Measurements from ENCODE around the gene SH3BP5L.

SH3BP5L gene

DNA sequence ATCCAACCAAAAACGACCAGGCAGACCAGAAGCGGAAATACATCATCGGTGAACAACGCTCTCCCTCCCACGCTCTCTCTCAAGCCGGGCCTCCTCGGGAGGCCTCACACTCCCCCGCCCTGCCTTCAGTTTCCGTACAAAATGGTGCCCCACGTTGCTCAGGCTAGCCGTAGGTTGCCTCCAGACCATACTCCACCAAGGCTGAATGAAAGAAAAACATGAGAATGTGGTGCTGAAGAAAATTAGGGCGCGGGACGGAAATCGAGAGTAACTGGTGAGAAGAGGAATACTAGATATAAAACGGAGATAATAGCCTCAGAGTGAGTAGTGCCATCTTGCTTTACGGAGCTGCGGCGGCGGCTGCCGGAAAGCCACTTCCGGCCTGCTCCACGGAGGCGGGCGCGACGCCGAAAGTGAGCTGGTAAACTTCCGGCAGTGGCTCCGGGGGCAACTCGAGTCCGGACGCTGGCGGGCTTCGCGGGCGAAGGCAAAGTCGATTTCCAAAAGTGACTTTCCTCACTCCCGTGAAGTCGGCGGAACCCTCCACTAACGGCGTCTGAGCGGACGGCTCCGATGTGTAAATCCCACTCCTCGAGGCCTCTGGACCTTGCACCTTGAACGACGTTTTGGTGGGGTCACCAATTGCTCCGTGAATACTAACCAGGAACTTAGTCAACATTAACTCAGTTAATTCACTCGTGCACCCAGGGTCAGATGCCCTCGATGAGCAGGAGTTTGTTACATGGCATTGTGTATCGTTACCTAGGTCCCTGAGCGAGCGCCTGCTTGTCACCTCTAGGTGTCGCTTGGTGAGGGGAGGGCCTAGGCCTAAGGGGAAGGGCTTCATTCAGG is at the start of gene SH3BP5L:
SH3BP5L (minus strand) TSS at position 7 of the 852 bp plus-strand sequence. CDS start 980 bp downstream, outside the sequence.
- peak; percentile 64 for TF ChIP-seq CTCF (IDR thresholded peaks at IDR 0.05; ENCODE audit: control extremely low read depth, extremely low read depth, low read depth, missing control alignments)
- ChIA-PET CTCF (interaction anchor here (0.8 to 7.3 kb wide), 10 partner anchors 9 to 208 kb away, joined by 3 to 78 read pairs (median 5); partner anchors contain the start of genes ZNF672 and ZNF692), POLR2A (interaction anchor here (0.6 to 2.0 kb wide), 3 partner anchors 11 to 47 kb away, joined by 3 to 19 read pairs (median 4); partner anchors contain the start of genes ZNF672 and ZNF692)
- DNase-seq (ENCODE audit: extremely low spot score): peak; percentile 95

GRCh38 chr1:248873993-248874533 is 48.3 kb upstream of the SH3BP5L start:
- CTCF ChIA-PET: interaction anchor here (1.3 to 1.9 kb wide), 6 partner anchors 12 to 48 kb away, joined by 3 to 10 read pairs (median 6); partner anchors contain the start of genes SH3BP5L and ZNF692
- no peak for TF ChIP-seq CTCF (IDR thresholded peaks at IDR 0.05; ENCODE audit: control extremely low read depth, extremely low read depth, low read depth, missing control alignments)
- POLR2A ChIA-PET: interaction anchor here (1.0 to 2.7 kb wide), 3 partner anchors 15 to 48 kb away, joined by 4 to 9 read pairs (median 8); partner anchors contain the start of genes SH3BP5L, ZNF672 and ZNF692
- peak; percentile 60 for DNase-seq (ENCODE audit: extremely low spot score)

DNA sequence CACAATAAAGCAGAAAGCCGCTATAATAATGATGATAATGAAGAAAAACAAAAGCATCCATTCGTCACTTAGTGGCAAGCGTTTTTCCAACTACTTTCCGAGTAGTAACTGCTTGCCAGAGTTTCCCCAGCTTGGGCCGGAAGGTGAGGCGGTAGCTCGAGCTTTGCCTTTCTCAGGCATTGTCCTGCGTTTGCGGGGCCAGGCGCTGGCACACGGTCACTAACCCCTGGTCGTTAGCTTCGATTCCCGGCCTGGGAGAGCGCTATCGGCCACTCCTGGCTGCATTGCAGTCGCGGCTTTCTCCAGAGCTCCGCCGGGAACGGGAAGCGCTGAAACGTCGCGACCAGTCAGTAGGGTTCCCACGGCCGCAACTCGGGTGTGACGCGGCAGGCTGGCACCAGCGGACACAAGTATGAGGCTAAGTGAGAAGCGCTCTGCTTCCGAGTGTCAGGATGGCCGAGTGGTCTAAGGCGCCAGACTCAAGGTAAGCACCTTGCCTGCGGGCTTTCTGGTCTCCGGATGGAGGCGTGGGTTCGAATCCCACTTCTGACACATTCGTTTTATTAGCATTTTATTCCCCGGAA is 47.8 kb upstream of the SH3BP5L start:
- peak; percentile 84 for DNase-seq (ENCODE audit: extremely low spot score)
- CTCF ChIA-PET: interaction anchor here (0.7 to 1.9 kb wide), 7 partner anchors 12 to 47 kb away, joined by 3 to 10 read pairs (median 5); partner anchors contain the start of genes SH3BP5L and ZNF692
- TF ChIP-seq CTCF (IDR thresholded peaks at IDR 0.05; ENCODE audit: control extremely low read depth, extremely low read depth, low read depth, missing control alignments): no peak
- POLR2A ChIA-PET: interaction anchor here (0.8 to 2.7 kb wide), 4 partner anchors 14 to 47 kb away, joined by 4 to 9 read pairs (median 6); partner anchors contain the start of genes SH3BP5L, ZNF672 and ZNF692

DNA sequence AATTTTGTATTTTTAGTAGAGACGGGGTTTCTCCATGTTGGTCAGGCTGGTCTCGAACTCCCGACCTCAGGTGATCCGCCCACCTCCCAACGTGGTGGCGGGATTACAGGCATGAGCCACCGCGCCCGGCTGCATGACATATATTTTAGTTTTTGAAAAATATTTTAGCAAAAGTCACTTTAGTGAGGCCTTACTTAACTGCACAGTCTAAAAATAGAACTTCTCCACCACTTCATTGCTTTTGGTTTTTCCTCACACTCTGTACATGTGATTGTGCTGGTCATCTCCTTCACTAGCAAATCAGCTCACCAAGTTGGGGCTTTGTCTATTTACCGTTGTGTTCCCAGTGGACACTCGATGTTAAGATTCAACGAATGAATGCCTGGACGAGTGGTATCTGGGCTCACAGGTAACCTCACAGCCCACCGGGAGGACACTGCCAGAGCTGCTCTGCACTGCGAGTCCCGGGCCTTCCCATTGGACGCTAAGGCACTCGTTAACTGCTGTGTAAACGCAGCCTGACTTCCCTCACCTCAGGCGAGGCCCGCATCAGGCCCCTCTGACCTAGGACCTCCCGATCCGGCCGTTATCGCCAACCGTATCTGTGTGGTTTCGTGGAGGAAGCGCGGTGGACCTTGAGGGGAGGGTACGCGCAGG is 47.2 kb upstream of the SH3BP5L start:
- CTCF ChIA-PET: interaction anchor here (0.7 to 1.9 kb wide), 7 partner anchors 11 to 46 kb away, joined by 3 to 10 read pairs (median 5); partner anchors contain the start of genes SH3BP5L and ZNF692
- POLR2A ChIA-PET: interaction anchor here (0.8 to 2.7 kb wide), 4 partner anchors 14 to 47 kb away, joined by 4 to 9 read pairs (median 6); partner anchors contain the start of genes SH3BP5L, ZNF672 and ZNF692
- DNase-seq (ENCODE audit: extremely low spot score): peak; percentile 54
- TF ChIP-seq CTCF (IDR thresholded peaks at IDR 0.05; ENCODE audit: control extremely low read depth, extremely low read depth, low read depth, missing control alignments): no peak

DNA sequence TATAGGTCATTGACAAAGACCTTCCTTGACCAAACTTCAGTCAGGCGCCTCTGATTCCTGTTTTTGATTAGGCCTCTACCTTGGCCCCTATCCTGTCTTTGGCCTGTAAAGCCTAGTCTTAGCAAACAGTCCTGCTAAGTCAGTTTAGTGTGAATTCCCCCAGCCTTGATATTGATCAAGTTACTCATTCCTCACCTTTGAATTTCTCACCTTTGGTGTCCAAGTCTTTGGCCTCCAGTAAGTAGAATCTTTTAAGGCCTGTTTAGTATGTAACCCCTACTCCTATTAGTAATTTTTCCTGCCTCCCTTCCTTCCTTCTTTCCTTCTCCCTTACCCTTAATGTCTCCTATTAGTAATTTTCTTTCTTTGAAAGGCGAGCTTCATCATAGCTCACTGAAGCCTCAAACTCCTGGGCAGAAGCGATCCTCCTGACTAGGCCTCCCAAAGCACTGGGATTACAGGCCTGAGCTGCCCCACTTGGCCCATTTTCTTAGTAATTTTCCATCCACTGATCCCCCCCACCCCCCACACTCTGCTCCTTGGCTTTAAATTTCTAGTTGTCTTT is 46.2 kb upstream of the SH3BP5L start:
- CTCF ChIA-PET: interaction anchor here (1.2 kb wide), 1 partner anchor 15 kb away, joined by 5 read pairs; no protein-coding TSS in a partner anchor
- POLR2A ChIA-PET: interaction anchor here (2.7 kb wide), 1 partner anchor 13 kb away, joined by 9 read pairs; the partner anchor contains the start of gene ZNF692
- no peak for TF ChIP-seq CTCF (IDR thresholded peaks at IDR 0.05; ENCODE audit: control extremely low read depth, extremely low read depth, low read depth, missing control alignments)
- no peak for DNase-seq (ENCODE audit: extremely low spot score)

Measured in GM10248 (cell line).